SIG-M5 treated with dmso at 0.1 percent for 504 hours (cell line): ENCODE data around the gene NXPE4.
"Not testable (repeated sequence)": the region's sequence is repeated elsewhere in the genome, so short reads cannot be mapped to it uniquely, and the experiment has no call there.

Experiments
- DNase-seq: peaks from one replicate; lab custom pipeline; 2025; ENCODE audit not compliant: unreplicated experiment; lab: John Stamatoyannopoulos, UW

Gene NXPE4

DNA sequence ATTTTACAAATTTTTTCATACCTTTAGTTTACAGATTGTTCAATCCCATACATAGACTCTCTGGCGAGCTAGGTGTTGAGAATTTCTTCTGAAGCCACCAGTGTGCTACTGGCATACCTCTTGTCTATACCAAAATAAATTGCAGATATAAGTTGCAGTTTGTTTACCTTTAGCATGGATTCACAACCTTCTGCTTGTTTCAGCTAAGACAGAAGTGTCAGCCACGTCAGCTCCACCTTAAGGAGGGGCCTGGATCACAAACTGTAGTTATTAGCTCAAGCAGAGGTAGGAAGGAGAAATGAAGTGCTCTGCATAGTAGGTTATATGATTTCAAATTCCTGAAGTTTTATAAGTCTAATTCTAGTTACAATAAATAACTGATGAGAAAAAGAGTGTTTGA is at the start of gene NXPE4:
Gene NXPE4 (minus strand): TSS at position 216 of the 400 bp plus-strand sequence. CDS start 1,027 bp downstream, outside the sequence.
- no peak for DNase-seq

- DNase-seq: not testable (repeated sequence)
These were observed 43.9 kb upstream of the NXPE4 start for GRCh38 chr11:114639440-114639839.

DNA sequence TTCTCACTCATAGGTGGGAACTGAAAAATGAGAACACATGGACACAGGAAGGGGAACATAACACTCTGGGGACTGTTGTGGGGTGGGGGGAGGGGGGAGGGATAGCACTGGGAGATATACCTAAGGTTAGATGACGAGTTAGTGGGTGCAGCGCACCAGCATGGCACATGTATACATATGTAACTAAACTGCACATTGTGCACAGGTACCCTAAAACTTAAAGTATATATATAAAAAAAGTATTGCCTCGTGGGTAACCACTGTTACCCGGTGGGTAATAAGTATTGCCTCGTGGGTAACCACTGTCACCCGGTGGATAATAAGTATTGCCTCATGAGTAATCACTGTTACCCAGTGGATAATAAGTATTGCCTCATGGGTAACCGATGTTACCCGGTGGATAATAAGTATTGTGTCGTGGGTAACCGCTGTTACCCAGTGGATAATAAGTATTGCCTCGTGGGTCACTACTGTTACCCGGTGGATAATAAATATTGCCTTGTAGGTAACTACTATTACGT is 35.9 kb upstream of the NXPE4 start:
- DNase-seq: not testable (repeated sequence)

DNA sequence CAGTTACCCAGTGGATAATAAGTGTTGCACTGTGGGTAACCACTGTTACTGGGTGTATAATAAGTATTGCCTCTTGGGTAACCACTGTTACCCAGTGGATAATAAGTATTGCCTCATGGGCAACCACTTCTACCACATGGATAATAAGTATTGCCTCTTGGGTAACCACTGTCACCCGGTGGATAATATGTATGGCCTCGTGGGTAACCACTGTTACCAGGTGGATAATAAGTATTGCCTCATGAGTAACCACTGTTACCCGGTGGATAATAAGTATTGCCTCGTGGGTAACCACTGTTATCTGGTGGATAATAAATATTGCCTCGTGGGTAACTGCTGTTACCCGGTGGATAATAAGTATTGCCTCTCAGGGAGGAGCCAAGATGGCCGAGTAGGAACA is 29.7 kb upstream of the NXPE4 start:
- DNase-seq: no peak

DNA sequence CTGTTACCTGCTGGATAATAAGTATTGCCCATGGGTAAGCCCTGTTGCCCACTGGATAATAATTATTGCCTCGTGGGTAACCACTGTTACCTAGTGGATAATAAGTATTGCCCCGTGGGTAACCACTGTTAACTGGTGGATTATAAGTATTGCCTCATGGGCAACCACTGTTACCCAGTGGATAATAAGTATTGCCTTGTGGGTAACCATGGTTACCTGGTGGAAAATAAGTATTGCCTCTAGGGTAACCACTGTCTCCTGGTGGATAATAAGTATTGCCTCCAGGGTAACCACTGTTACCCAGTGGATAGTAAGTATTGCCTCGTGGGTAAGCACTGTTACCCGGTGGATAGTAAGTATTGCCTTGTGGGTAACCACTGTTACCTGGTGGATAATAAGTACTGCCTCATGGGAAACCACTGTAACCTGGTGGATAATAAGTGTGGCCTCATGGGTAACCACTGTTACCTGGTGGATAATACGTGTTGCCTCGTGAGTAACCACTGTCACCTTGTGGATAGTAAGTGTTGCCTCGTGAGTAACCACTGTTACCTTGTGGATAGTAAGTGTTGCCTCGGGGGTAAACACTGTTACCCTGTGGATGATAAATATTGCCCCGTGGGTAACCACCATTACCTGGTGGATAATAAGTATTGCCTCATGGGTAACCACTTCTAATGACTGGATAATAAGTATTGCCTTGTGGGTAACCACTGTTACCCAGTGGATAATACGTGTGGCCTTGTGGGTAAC is 29.0 kb upstream of the NXPE4 start:
- DNase-seq: no peak

GRCh38 chr11:114623720-114624119 is 28.1 kb upstream of the NXPE4 start:
- no peak for DNase-seq

GRCh38 chr11:114622858-114623257 is 27.3 kb upstream of the NXPE4 start:
- no peak for DNase-seq

DNA sequence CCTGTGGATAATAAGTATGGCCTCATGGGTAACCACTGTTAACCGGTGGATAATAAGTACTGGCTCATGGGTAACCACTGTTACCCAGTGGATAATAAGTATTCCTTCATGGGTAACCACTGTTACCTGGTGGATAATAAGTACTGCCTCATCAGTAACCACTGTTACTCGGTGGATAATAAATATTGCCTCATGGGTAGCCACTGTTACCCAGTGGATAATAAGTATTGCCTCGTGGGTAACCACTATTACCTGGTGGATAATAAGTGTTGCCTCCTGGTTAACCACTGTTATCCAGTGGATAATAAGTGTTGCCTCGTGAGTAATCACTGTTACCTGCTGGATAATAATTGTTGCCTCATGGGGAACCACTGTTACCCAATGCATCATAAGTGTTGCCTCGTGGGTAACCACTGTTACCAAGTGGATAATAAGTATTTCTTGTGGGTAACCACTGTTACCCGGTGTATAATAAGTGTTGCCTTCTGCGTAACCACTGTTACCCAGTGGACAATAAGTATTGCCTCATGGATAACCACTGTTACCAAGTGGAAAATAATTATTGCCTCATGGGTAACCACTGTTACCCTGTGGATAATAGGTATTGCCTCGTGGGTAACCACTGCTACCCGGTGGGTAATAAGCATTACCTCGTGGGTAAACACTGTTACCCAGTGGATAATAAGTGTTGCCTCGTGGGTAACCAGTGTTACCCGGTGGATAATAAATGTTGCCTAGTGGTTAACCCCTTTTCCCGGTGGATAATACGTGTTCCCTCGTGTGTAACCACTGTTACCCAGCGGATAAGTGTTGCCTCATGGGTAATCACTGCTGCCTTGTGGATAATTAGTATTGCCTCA is 26.6 kb upstream of the NXPE4 start:
- DNase-seq: no peak

- no peak for DNase-seq
These were observed 25.5 kb upstream of the NXPE4 start for GRCh38 chr11:114621072-114621471.

GRCh38 chr11:114619659-114620173 is 24.1 kb upstream of the NXPE4 start:
- DNase-seq: no peak

- no peak for DNase-seq
These were observed 22.6 kb upstream of the NXPE4 start for GRCh38 chr11:114618139-114618538.

- DNase-seq: no peak
These were observed 21.9 kb upstream of the NXPE4 start for GRCh38 chr11:114617157-114618124.

- DNase-seq: no peak
These were observed 20.9 kb upstream of the NXPE4 start for GRCh38 chr11:114616516-114616915.

- no peak for DNase-seq
These were observed 20.1 kb upstream of the NXPE4 start for GRCh38 chr11:114615448-114616361.

GRCh38 chr11:114614127-114614720 is 18.6 kb upstream of the NXPE4 start:
- DNase-seq: no peak

GRCh38 chr11:114613094-114613493 is 17.5 kb upstream of the NXPE4 start:
- not testable (repeated sequence) for DNase-seq

DNA sequence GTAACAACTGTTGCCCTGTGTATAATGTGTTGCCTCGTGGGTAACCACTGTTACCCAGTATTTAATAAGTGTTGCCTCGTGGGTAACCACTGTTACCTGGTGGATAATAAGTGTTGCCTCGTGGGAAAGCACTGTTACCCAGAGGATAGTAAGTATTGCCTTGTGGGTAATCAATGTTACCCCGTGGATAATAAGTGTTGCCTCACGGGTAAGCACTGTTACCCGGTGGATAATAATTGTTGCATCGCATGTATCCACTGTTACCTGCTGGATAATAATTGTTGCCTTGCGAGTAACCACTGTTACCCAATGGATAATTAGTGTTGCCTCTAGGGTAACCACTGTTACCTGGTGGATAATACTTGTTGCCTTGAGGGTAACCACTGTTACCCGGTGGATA is 17.1 kb upstream of the NXPE4 start:
- no peak for DNase-seq

GRCh38 chr11:114612199-114612598 is 16.6 kb upstream of the NXPE4 start:
- DNase-seq: not testable (repeated sequence)
